HAP-1 (cell line): Measurements from ENCODE around the gene UBE4A.

Experiments
- DNase-seq, 2 experiments: peaks; one replicate each; pipeline ENCODE4 v3.0.0-alpha.2; 2016 to 2020; ENCODE audit warnings: low spot score in 2 of 2
- H3K27me3 ChIP-seq: fragments of 250-450 bp; sonication (Bioruptor Pico); 2 replicates; pipeline ENCODE4 v1.5.1; 2020; ENCODE audit warnings: low read depth, mild to moderate bottlenecking, moderate library complexity
- H3K36me3 ChIP-seq: fragments of 250-450 bp; sonication (Bioruptor Pico); replicated peaks from 2 replicates; pipeline ENCODE4 v1.5.1; 2020; ENCODE audit warnings: mild to moderate bottlenecking
- H3K4me1 ChIP-seq: fragments of 250-450 bp; sonication (Bioruptor Pico); 2 replicates; pipeline ENCODE4 v1.5.1; 2020; ENCODE audit warnings: mild to moderate bottlenecking
- H3K4me3 ChIP-seq: fragments of 250-450 bp; sonication (Bioruptor Pico); 2 replicates; pipeline ENCODE4 v1.5.1; 2020; ENCODE audit warnings: mild to moderate bottlenecking, moderate library complexity
- H3K9me3 ChIP-seq: fragments of 250-450 bp; sonication (Bioruptor Pico); 2 replicates; pipeline ENCODE4 v1.5.1; 2020; ENCODE audit warnings: mild to moderate bottlenecking, moderate library complexity
- in situ Hi-C: fragments of 300-500 bp; cut with MboI; formaldehyde crosslinking; loops from 3 replicates; pipeline ENCODE4 v1.14.3; 2020; ENCODE audit warnings: low sequenced_read_pairs, inconsistent platforms, mixed read lengths

Gene UBE4A

GRCh38 chr11:118359295-118359958 lies at the start of gene UBE4A:
Gene UBE4A (plus strand): TSS chr11:118359600. CDS start chr11:118365081, 5,481 bp downstream.
- H3K4me1 ChIP-seq: peaks cover 8% of the 10 kb centered on the region
- in situ Hi-C loops: loop anchor here (10.0 kb wide), 1 partner anchor 165 kb away; no protein-coding TSS in a partner anchor
- no peaks in the 10 kb centered on the region for H3K9me3 ChIP-seq
- peak; percentile 84 to 97 for DNase-seq
- H3K36me3 ChIP-seq: peaks cover 1% of the 10 kb centered on the region
- no peaks in the 10 kb centered on the region for H3K27me3 ChIP-seq
- H3K4me3 ChIP-seq: peak within 1 kb of the TSS; percentile 84

GRCh38 chr11:118310271-118310670 lies 49.1 kb upstream of the UBE4A start:
- no peaks in the 10 kb centered on the region for H3K4me1 ChIP-seq

GRCh38 chr11:118310781-118311485 lies 48.5 kb upstream of the UBE4A start:
- no peak for DNase-seq
- no peaks in the 10 kb centered on the region for H3K4me1 ChIP-seq
- in situ Hi-C loops: no loop called here
- no peak overlapping the region for H3K4me3 ChIP-seq
- no peaks in the 10 kb centered on the region for H3K9me3 ChIP-seq
- H3K27me3 ChIP-seq: no peaks in the 10 kb centered on the region
- no peaks in the 10 kb centered on the region for H3K36me3 ChIP-seq

More at GRCh38 chr11:118310271-118310670, 49.1 kb upstream of the UBE4A start:
- DNase-seq: no peak
- in situ Hi-C loops: no loop called here
- H3K27me3 ChIP-seq: no peaks in the 10 kb centered on the region
- no peaks in the 10 kb centered on the region for H3K36me3 ChIP-seq
- H3K9me3 ChIP-seq: no peaks in the 10 kb centered on the region
- no peak overlapping the region for H3K4me3 ChIP-seq

GRCh38 chr11:118311518-118311917 lies 47.9 kb upstream of the UBE4A start:
- in situ Hi-C loops: no loop called here
- peak in 1 of 2 experiments; percentile 36 for DNase-seq
- H3K4me3 ChIP-seq: no peak overlapping the region
- peaks cover 4% of the 10 kb centered on the region for H3K4me1 ChIP-seq
- H3K36me3 ChIP-seq: no peaks in the 10 kb centered on the region
- H3K9me3 ChIP-seq: no peaks in the 10 kb centered on the region
- no peaks in the 10 kb centered on the region; the same call in 1 of the 2 replicates for H3K27me3 ChIP-seq

GRCh38 chr11:118312328-118312727 lies 47.1 kb upstream of the UBE4A start:
- in situ Hi-C loops: no loop called here
- Histone ChIP-seq H3K36me3 (no peaks in the 10 kb centered on the region), H3K4me3 (no peak overlapping the region), H3K4me1 (peaks cover 5% of the 10 kb centered on the region), H3K9me3 (no peaks in the 10 kb centered on the region), H3K27me3 (no peaks in the 10 kb centered on the region; the same call in 1 of the 2 replicates)
- DNase-seq: no peak

- H3K4me1 ChIP-seq: peaks cover 5% of the 10 kb centered on the region
These were observed 46.2 kb upstream of the UBE4A start for GRCh38 chr11:118313242-118313641.

GRCh38 chr11:118314988-118315411 lies 44.4 kb upstream of the UBE4A start:
- in situ Hi-C loops: no loop called here
- DNase-seq: no peak
- H3K27me3 ChIP-seq: no peaks in the 10 kb centered on the region; the same call in 1 of the 2 replicates
- H3K4me1 ChIP-seq: peaks cover 5% of the 10 kb centered on the region
- H3K9me3 ChIP-seq: no peaks in the 10 kb centered on the region
- H3K4me3 ChIP-seq: no peak overlapping the region
- no peaks in the 10 kb centered on the region for H3K36me3 ChIP-seq

More at GRCh38 chr11:118313242-118313641, 46.2 kb upstream of the UBE4A start:
- Histone ChIP-seq H3K4me3 (no peak overlapping the region), H3K36me3 (no peaks in the 10 kb centered on the region), H3K9me3 (no peaks in the 10 kb centered on the region), H3K27me3 (no peaks in the 10 kb centered on the region; the same call in 1 of the 2 replicates)
- in situ Hi-C loops: no loop called here
- DNase-seq: no peak

- Histone ChIP-seq H3K4me1 (peaks cover 5% of the 10 kb centered on the region), H3K36me3 (no peaks in the 10 kb centered on the region), H3K4me3 (no peak overlapping the region), H3K27me3 (no peaks in the 10 kb centered on the region; the same call in 1 of the 2 replicates), H3K9me3 (no peaks in the 10 kb centered on the region)
- in situ Hi-C loops: no loop called here
- no peak for DNase-seq
These were observed 41.3 kb upstream of the UBE4A start for GRCh38 chr11:118318124-118318523.

GRCh38 chr11:118318581-118319336 lies 40.6 kb upstream of the UBE4A start:
- Histone ChIP-seq H3K36me3 (no peaks in the 10 kb centered on the region), H3K4me1 (peaks cover 5% of the 10 kb centered on the region), H3K9me3 (no peaks in the 10 kb centered on the region; the same call in 1 of the 2 replicates), H3K27me3 (no peaks in the 10 kb centered on the region; the same call in 1 of the 2 replicates), H3K4me3 (no peak overlapping the region)
- in situ Hi-C loops: no loop called here
- no peak for DNase-seq

GRCh38 chr11:118319337-118319707 lies 40.1 kb upstream of the UBE4A start:
- Histone ChIP-seq H3K4me3 (no peak overlapping the region), H3K27me3 (no peaks in the 10 kb centered on the region; the same call in 1 of the 2 replicates), H3K4me1 (peaks cover 5% of the 10 kb centered on the region), H3K36me3 (no peaks in the 10 kb centered on the region), H3K9me3 (no peaks in the 10 kb centered on the region; the same call in 1 of the 2 replicates)
- in situ Hi-C loops: no loop called here
- DNase-seq: no peak

GRCh38 chr11:118320515-118320914 lies 38.9 kb upstream of the UBE4A start:
- no peak for DNase-seq
- H3K36me3 ChIP-seq: no peaks in the 10 kb centered on the region
- no peak overlapping the region for H3K4me3 ChIP-seq
- peaks cover 5% of the 10 kb centered on the region for H3K4me1 ChIP-seq
- no peaks in the 10 kb centered on the region; the same call in 1 of the 2 replicates for H3K9me3 ChIP-seq
- no peaks in the 10 kb centered on the region; the same call in 1 of the 2 replicates for H3K27me3 ChIP-seq
- in situ Hi-C loops: no loop called here

GRCh38 chr11:118321386-118322082 lies 37.9 kb upstream of the UBE4A start:
- H3K27me3 ChIP-seq: no peaks in the 10 kb centered on the region; the same call in 1 of the 2 replicates
- H3K9me3 ChIP-seq: no peaks in the 10 kb centered on the region; the same call in 1 of the 2 replicates
- peaks cover 1% of the 10 kb centered on the region; the same call in 1 of the 2 replicates for H3K4me1 ChIP-seq
- DNase-seq: no peak
- H3K4me3 ChIP-seq: no peak overlapping the region
- in situ Hi-C loops: no loop called here
- H3K36me3 ChIP-seq: no peaks in the 10 kb centered on the region

GRCh38 chr11:118322721-118323120 lies 36.7 kb upstream of the UBE4A start:
- Histone ChIP-seq H3K4me3 (no peak overlapping the region), H3K36me3 (no peaks in the 10 kb centered on the region), H3K9me3 (no peaks in the 10 kb centered on the region; the same call in 1 of the 2 replicates), H3K27me3 (no peaks in the 10 kb centered on the region; the same call in 1 of the 2 replicates), H3K4me1 (no peaks in the 10 kb centered on the region)
- no peak for DNase-seq
- in situ Hi-C loops: no loop called here
